Hepatocyte (in vitro differentiated cells): ENCODE results near the gene DOCK8. TPM values are rescaled to one million over a fixed set of nuclear protein-coding genes. Genes with fewer than 3 reads are reported as not detected.

Source experiments
- DNase-seq: peaks from one replicate; pipeline ENCODE4 v3.0.0-alpha.2; 2016; ENCODE audit warnings: low spot score
- H2AFZ ChIP-seq: fragments of 200-600 bp; sonication (generic); 2 replicates; pipeline ENCODE4 v1.6.0; 2016; ENCODE audit warnings: antibody characterized with exemption, mild to moderate bottlenecking
- H3K27ac ChIP-seq: fragments of 200-600 bp; sonication (generic); 2 replicates; pipeline ENCODE4 v1.5.1; 2016; ENCODE audit warnings: mild to moderate bottlenecking
- H3K27me3 ChIP-seq: fragments of 200-600 bp; sonication (generic); 2 replicates; pipeline ENCODE4 v1.6.1; 2016
- H3K36me3 ChIP-seq: fragments of 200-600 bp; sonication (generic); replicated peaks from 2 replicates; pipeline ENCODE4 v1.5.1; 2016; ENCODE audit warnings: low read depth; ENCODE audit not compliant: insufficient read depth
- H3K4me1 ChIP-seq: fragments of 200-600 bp; sonication (generic); 2 replicates; pipeline ENCODE4 v1.5.1; 2016; ENCODE audit warnings: mild to moderate bottlenecking, moderate library complexity; ENCODE audit not compliant: insufficient read depth
- H3K4me2 ChIP-seq: fragments of 200-600 bp; sonication (generic); 2 replicates; pipeline ENCODE4 v1.6.0; 2016
- H3K4me3 ChIP-seq: fragments of 200-600 bp; sonication (generic); 2 replicates; pipeline ENCODE4 v1.5.1; 2016; ENCODE audit warnings: mild to moderate bottlenecking
- H3K79me2 ChIP-seq: fragments of 200-600 bp; sonication (generic); 2 replicates; pipeline ENCODE4 v1.6.0; 2017; ENCODE audit warnings: mild to moderate bottlenecking
- H3K9me2 ChIP-seq: fragments of 200-600 bp; sonication (generic); replicated peaks from 2 replicates; pipeline ENCODE4 v1.6.0; 2017; ENCODE audit warnings: mild to moderate bottlenecking; ENCODE audit not compliant: insufficient read depth
- H3K9me3 ChIP-seq: fragments of 200-600 bp; sonication (generic); 2 replicates; pipeline ENCODE4 v1.5.1; 2016; ENCODE audit warnings: low read depth, mild to moderate bottlenecking
- H4K20me1 ChIP-seq: fragments of 200-600 bp; sonication (generic); 2 replicates; pipeline ENCODE4 v1.6.0; 2016; ENCODE audit warnings: mild to moderate bottlenecking; ENCODE audit not compliant: insufficient read depth, poor library complexity, severe bottlenecking
- EZH2 ChIP-seq: fragments of 200-600 bp; sonication (generic); IDR thresholded peaks from 2 replicates; pipeline ENCODE4 v1.6.1; 2016; ENCODE audit warnings: antibody characterized with exemption, mild to moderate bottlenecking, borderline replicate concordance
- EZH2phosphoT487 ChIP-seq: fragments of 200-600 bp; sonication (generic); IDR thresholded peaks from one replicate; pipeline ENCODE4 v1.6.1; 2018; ENCODE audit warnings: antibody characterized with exemption, mild to moderate bottlenecking, low read depth, moderate library complexity; ENCODE audit not compliant: unreplicated experiment, severe bottlenecking
- WGBS: methylation state at CpG from one replicate; pipeline ENCODE4 v1.1.6; 2016; ENCODE audit warnings: low lambda C conversion rate; ENCODE audit errors: missing lambda C conversion rate; 5-methylcytosine and 5-hydroxymethylcytosine counted together
- polyA plus RNA-seq: library from polyadenylated mRNA; unstranded; fragments of >200 nt; fragmentation: Nextera tagmentation; extraction: Ambion mirVana; gene quantifications from 2 replicates; pipeline ENCODE4 v1.2.1, GENCODE V29; 2016
- total RNA-seq: library from RNA; depleted of rRNA; stranded (reverse); fragments of >200 nt; gene quantifications from 2 replicates; pipeline ENCODE4 v1.2.3, GENCODE V29; 2014
- TF ChIP-seq, protein P1 (sequence below): fragments of 200-600 bp; sonication (generic); IDR thresholded peaks from 2 replicates; pipeline ENCODE4 v1.5.1; 2016; ENCODE audit warnings: antibody characterized with exemption, mild to moderate bottlenecking; ENCODE audit not compliant: poor library complexity

Gene DOCK8
- total and polyA plus RNA-seq, 2 experiments from 2014 or later, result 6.5 to 6.6 TPM

DNA sequence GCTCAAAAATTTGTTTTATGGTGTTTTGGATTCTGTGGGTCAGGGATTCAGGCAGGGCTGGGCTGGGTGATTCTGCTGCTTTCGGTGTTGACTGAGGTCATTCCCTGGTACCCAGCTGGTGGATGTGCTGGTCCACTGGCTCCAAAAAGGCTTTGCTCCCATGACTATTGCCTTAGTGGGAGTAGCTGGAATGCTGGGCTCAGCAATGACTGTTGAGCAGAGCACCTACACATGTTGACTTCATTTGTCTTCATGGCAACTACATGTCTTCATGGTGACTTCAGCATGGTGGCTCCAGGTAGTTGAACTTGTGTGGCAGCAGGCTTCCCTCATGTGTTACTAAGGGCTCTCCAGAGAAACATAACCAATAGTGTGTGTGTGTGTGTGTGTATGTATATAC, 297.2 kb downstream of the DOCK8 start:
- Histone ChIP-seq H3K4me3 (no peak overlapping the region), H3K27me3 (no peaks in the 10 kb centered on the region), H3K4me1 (no peaks in the 10 kb centered on the region), H3K36me3 (no peaks in the 10 kb centered on the region), H3K79me2 (peaks cover 3% of the 10 kb centered on the region), H3K4me2 (no peak overlapping the region), H4K20me1 (no peaks in the 10 kb centered on the region), H3K27ac (no peak overlapping the region), H3K9me3 (no peaks in the 10 kb centered on the region), H2AFZ (no peak overlapping the region), H3K9me2 (no peaks in the 10 kb centered on the region)
- no peak for DNase-seq
- 48% methylated on average over 1 of the region's 1 CpG for WGBS
- no peak for TF ChIP-seq EZH2
- TF ChIP-seq EZH2phosphoT487, result no peak
- TF ChIP-seq, protein P1, sequence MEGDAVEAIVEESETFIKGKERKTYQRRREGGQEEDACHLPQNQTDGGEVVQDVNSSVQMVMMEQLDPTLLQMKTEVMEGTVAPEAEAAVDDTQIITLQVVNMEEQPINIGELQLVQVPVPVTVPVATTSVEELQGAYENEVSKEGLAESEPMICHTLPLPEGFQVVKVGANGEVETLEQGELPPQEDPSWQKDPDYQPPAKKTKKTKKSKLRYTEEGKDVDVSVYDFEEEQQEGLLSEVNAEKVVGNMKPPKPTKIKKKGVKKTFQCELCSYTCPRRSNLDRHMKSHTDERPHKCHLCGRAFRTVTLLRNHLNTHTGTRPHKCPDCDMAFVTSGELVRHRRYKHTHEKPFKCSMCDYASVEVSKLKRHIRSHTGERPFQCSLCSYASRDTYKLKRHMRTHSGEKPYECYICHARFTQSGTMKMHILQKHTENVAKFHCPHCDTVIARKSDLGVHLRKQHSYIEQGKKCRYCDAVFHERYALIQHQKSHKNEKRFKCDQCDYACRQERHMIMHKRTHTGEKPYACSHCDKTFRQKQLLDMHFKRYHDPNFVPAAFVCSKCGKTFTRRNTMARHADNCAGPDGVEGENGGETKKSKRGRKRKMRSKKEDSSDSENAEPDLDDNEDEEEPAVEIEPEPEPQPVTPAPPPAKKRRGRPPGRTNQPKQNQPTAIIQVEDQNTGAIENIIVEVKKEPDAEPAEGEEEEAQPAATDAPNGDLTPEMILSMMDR, result no peak

DNA sequence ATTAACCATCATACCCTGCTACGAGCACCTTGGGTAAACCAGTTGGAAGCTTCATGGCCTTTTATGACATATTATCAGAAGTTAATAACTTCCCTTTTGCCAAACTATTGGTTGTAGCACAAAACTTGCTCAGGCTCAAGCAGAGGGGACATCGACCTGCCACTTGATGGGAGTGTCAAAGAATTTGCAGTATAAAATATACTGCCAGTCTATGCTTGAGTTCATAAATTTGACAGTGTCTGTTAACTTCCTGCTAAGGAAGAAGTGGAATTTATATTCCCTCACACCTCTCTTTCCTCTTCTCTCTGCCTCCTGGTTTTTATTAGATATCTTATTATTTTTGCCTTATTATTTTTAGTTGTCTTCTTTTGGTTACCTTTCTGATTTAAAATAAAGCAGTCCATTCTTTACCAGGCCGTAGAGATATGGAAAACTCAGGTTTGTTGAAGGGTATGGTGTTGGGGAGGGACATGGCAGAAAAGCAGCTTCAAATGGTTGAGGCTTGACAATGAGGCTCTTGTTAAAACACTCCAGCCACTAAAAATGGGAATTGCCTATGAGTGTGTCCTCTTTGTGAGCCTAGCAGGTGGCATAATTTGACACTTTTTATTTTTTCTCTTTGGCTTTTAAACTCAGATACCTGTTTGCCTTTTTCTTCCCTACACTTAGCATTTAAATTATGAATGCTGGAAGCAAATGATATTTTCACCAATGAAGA, 298.0 kb downstream of the DOCK8 start:
- TF ChIP-seq, protein P1, result no peak
- TF ChIP-seq EZH2, result no peak
- TF ChIP-seq EZH2phosphoT487, result no peak
- H3K9me2 ChIP-seq, result no peaks in the 10 kb centered on the region
- no peaks in the 10 kb centered on the region for H4K20me1 ChIP-seq
- no peaks in the 10 kb centered on the region for H3K79me2 ChIP-seq
- no peaks in the 10 kb centered on the region for H3K27me3 ChIP-seq
- no peak overlapping the region for H3K4me2 ChIP-seq
- no peaks in the 10 kb centered on the region for H3K36me3 ChIP-seq
- WGBS, result 86% methylated on average over 3 of the region's 3 CpGs
- H3K9me3 ChIP-seq, result no peaks in the 10 kb centered on the region
- H3K27ac ChIP-seq, result no peak overlapping the region
- DNase-seq, result no peak
- no peaks in the 10 kb centered on the region for H3K4me1 ChIP-seq
- H3K4me3 ChIP-seq, result no peak overlapping the region
- no peak overlapping the region for H2AFZ ChIP-seq

Other genes with a start within 250 kb of the DOCK8 start
- 5.4 and 5.7 TPM in 2 replicates for gene WASHC1, start 185.4 kb upstream of the DOCK8 start, total RNA-seq
- 8.7 and 9.3 TPM in 2 replicates for gene WASHC1, start 185.4 kb upstream of the DOCK8 start, polyA plus RNA-seq
- 0.28 and 0.30 TPM in 2 replicates for gene FOXD4, start 96.4 kb upstream of the DOCK8 start, total RNA-seq
- gene FOXD4, start 96.4 kb upstream of the DOCK8 start, polyA plus RNA-seq, result 0.11 and 0.24 TPM in 2 replicates
- 39.4 and 41.6 TPM in 2 replicates for gene ZNG1A, start 35.8 kb upstream of the DOCK8 start, total RNA-seq
- gene ZNG1A, start 35.8 kb upstream of the DOCK8 start, polyA plus RNA-seq, result 35.1 and 36.0 TPM in 2 replicates